SK-N-SH (cell line): Measurements from ENCODE around the gene AKT1S1. TPM values are rescaled to one million over a fixed set of nuclear protein-coding genes. Genes with fewer than 3 reads are reported as not detected.

ENCODE experiments used
- CTCF ChIA-PET: fragments of 300-600, 350-600 bp; formaldehyde crosslinking; extraction: SDS; loops from one replicate; lab custom pipeline; 2021; lab: Yijun Ruan, JAX
- POLR2A ChIA-PET: fragments of 350-600 bp; sonication (Branson Sonifier 250); formaldehyde crosslinking; extraction: SDS; loops from one replicate; lab custom pipeline; 2020; ENCODE audit warnings: antibody characterized with exemption, inconsistent platforms; lab: Yijun Ruan, JAX
- DNase-seq: peaks from one replicate; pipeline ENCODE4 v3.0.0; 2012
- H2AFZ ChIP-seq: fragments of 200-600 bp; sonication (generic); 2 replicates; pipeline ENCODE4 v1.8.1; 2016; ENCODE audit warnings: antibody characterized with exemption, mild to moderate bottlenecking, low read depth
- H3F3A ChIP-seq: fragments of 200-600 bp; sonication (generic); replicated peaks from 2 replicates; pipeline ENCODE3; 2016; ENCODE audit warnings: antibody characterized with exemption, mild to moderate bottlenecking; ENCODE audit not compliant: insufficient read depth
- H3K27ac ChIP-seq, 2 experiments: fragments of 200-500 bp in 1 of 2; fragments of 200-600 bp in 1 of 2; sonication (Bioruptor generic) in 1 of 2; sonication (generic), shearing (Covaris generic) in 1 of 2; 2 replicates each; pipeline versions ENCODE4 v1.5.1 to v1.6.1; 2014 to 2016; ENCODE audit warnings: low read depth in 2 of 2, inconsistent platforms in 1 of 2, low read length in 1 of 2, mild to moderate bottlenecking in 1 of 2, mixed read lengths in 1 of 2
- H3K27me3 ChIP-seq: fragments of 200-600 bp; sonication (generic), shearing (Covaris generic); 2 replicates; pipeline ENCODE4 v1.6.1; 2016; ENCODE audit warnings: mixed run types; ENCODE audit not compliant: insufficient read depth
- H3K36me3 ChIP-seq, 2 experiments: fragments of 200-500 bp in 1 of 2; fragments of 200-600 bp in 1 of 2; sonication (Bioruptor generic) in 1 of 2; sonication (generic) in 1 of 2; replicated peaks in 1 of 2; 2 replicates each; pipeline versions ENCODE3 to v1.5.1; 2014 to 2016; ENCODE audit warnings: low read length in 1 of 2, mild to moderate bottlenecking in 1 of 2; ENCODE audit not compliant: insufficient read depth in 2 of 2, control insufficient read depth in 1 of 2
- H3K4me1 ChIP-seq, 2 experiments: fragments of 200-500 bp in 1 of 2; fragments of 200-600 bp in 1 of 2; sonication (Bioruptor generic) in 1 of 2; sonication (generic), shearing (Covaris generic) in 1 of 2; 2 replicates each; pipeline versions ENCODE4 v1.5.1 to v1.6.1; 2014 to 2016; ENCODE audit warnings: low read depth in 1 of 2, low read length in 1 of 2, mixed run types in 1 of 2; ENCODE audit not compliant: insufficient read depth in 2 of 2, control insufficient read depth in 1 of 2
- H3K4me2 ChIP-seq: fragments of 200-600 bp; sonication (generic), shearing (Covaris generic); 2 replicates; pipeline ENCODE4 v1.6.1; 2017; ENCODE audit warnings: mixed run types
- H3K4me3 ChIP-seq, 2 experiments: fragments of 200-500 bp in 1 of 2; fragments of 200-600 bp in 1 of 2; sonication (Bioruptor generic) in 1 of 2; sonication (generic), shearing (Covaris generic) in 1 of 2; 2 replicates each; pipeline versions ENCODE4 v1.5.1 to v1.8.1; 2014 to 2016; ENCODE audit warnings: low read depth in 2 of 2, inconsistent platforms in 1 of 2, low read length in 1 of 2, mild to moderate bottlenecking in 1 of 2, mixed read lengths in 1 of 2, moderate library complexity in 1 of 2
- H3K79me2 ChIP-seq: fragments of 200-600 bp; sonication (generic); 2 replicates; pipeline ENCODE4 v1.8.1; 2017; ENCODE audit warnings: mild to moderate bottlenecking; ENCODE audit not compliant: insufficient read depth
- H3K9ac ChIP-seq: fragments of 200-600 bp; sonication (generic); 2 replicates; pipeline ENCODE4 v1.6.1; 2017; ENCODE audit warnings: mixed run types
- H3K9me2 ChIP-seq: fragments of 200-600 bp; sonication (generic); 2 replicates; pipeline ENCODE4 v1.6.1; 2017; ENCODE audit warnings: mixed run types
- H3K9me3 ChIP-seq: fragments of 200-600 bp; sonication (generic); 2 replicates; pipeline ENCODE4 v1.6.1; 2017; ENCODE audit warnings: mixed run types, mild to moderate bottlenecking, moderate library complexity
- H4K20me1 ChIP-seq: fragments of 200-600 bp; sonication (generic); 2 replicates; pipeline ENCODE4 v1.6.1; 2017; ENCODE audit warnings: mild to moderate bottlenecking, mixed run types; ENCODE audit not compliant: insufficient read depth
- ELF1 ChIP-seq: IDR thresholded peaks from 2 replicates; pipeline ENCODE4 v1.4.0; 2012
- EP300 ChIP-seq, 2 experiments: IDR thresholded peaks; 2 replicates each; pipeline versions ENCODE4 v1.4.0 to v1.6.1; 2012; ENCODE audit warnings: borderline replicate concordance in 1 of 2, low read depth in 1 of 2, low read length in 1 of 2
- FOXJ3 ChIP-seq: sonication (generic); formaldehyde crosslinking; IDR thresholded peaks from 2 replicates; pipeline ENCODE4 v1.5.1; 2020; ENCODE audit warnings: mild to moderate bottlenecking, missing genetic modification reagents
- GABPA ChIP-seq: IDR thresholded peaks from 2 replicates; pipeline ENCODE4 v1.4.0; 2012; ENCODE audit warnings: low read depth, mild to moderate bottlenecking
- GATA2 ChIP-seq: sonication (generic); formaldehyde crosslinking; IDR thresholded peaks from 2 replicates; pipeline ENCODE4 v1.5.0; 2020; ENCODE audit warnings: mild to moderate bottlenecking, missing genetic modification reagents
- JUND ChIP-seq: IDR thresholded peaks from 2 replicates; pipeline ENCODE4 v1.4.0; 2012
- NFIC ChIP-seq: IDR thresholded peaks from 2 replicates; pipeline ENCODE4 v1.4.0; 2012; ENCODE audit warnings: borderline replicate concordance
- POLR2AphosphoS5 ChIP-seq: IDR thresholded peaks from 2 replicates; pipeline ENCODE4 v1.6.1; 2012; ENCODE audit warnings: low read depth, low read length
- RCOR1 ChIP-seq: fragments of 150-350 bp; IDR thresholded peaks from 2 replicates; pipeline ENCODE4 v1.6.1; 2017; ENCODE audit warnings: antibody characterized with exemption, low read length
- RFX5 ChIP-seq: IDR thresholded peaks from 2 replicates; pipeline ENCODE4 v1.6.1; 2012; ENCODE audit warnings: mild to moderate bottlenecking, improper control_type of control experiment, low read length
- RXRA ChIP-seq: IDR thresholded peaks from 2 replicates; pipeline ENCODE4 v1.4.0; 2012; ENCODE audit warnings: low read depth, mild to moderate bottlenecking, borderline replicate concordance
- SIN3A ChIP-seq: IDR thresholded peaks from 2 replicates; pipeline ENCODE4 v1.6.1; 2012; ENCODE audit warnings: low read depth, mild to moderate bottlenecking, low read length, moderate library complexity, borderline replicate concordance
- TAF1 ChIP-seq: IDR thresholded peaks from 2 replicates; pipeline ENCODE4 v1.6.1; 2012; ENCODE audit warnings: low read depth, mild to moderate bottlenecking, low read length, moderate library complexity, borderline replicate concordance
- TCF12 ChIP-seq: IDR thresholded peaks from 2 replicates; pipeline ENCODE4 v1.4.0; 2012
- TEAD4 ChIP-seq: IDR thresholded peaks from 2 replicates; pipeline ENCODE4 v1.4.0; 2012; ENCODE audit warnings: mild to moderate bottlenecking, borderline replicate concordance; ENCODE audit not compliant: insufficient read depth
- YY1 ChIP-seq: IDR thresholded peaks from 2 replicates; pipeline ENCODE4 v1.4.0; 2012; ENCODE audit warnings: low read depth, mild to moderate bottlenecking
- WGBS: methylation state at CpG from one replicate; pipeline ENCODE4 v1.1.6; 2017; ENCODE audit warnings: low lambda C conversion rate; 5-methylcytosine and 5-hydroxymethylcytosine counted together
- polyA plus RNA-seq, 3 experiments: library from polyadenylated mRNA; depleted of rRNA; stranded (reverse); fragments of >200 nt; gene quantifications; 2 replicates each; pipeline ENCODE4 v1.2.3, GENCODE V29; 2012
- TF ChIP-seq, protein P1 (sequence below): IDR thresholded peaks from 2 replicates; pipeline ENCODE4 v1.4.0; 2012; ENCODE audit warnings: low read depth
- TF ChIP-seq, protein P2 (sequence below): IDR thresholded peaks from 2 replicates; pipeline ENCODE4 v1.6.1; 2012; ENCODE audit warnings: mild to moderate bottlenecking, low read depth, low read length, moderate library complexity

AKT1S1 gene
- polyA plus RNA-seq, 1 of the 3 experiments (the other 2 are of a cell fraction), result 63.7 TPM

DNA sequence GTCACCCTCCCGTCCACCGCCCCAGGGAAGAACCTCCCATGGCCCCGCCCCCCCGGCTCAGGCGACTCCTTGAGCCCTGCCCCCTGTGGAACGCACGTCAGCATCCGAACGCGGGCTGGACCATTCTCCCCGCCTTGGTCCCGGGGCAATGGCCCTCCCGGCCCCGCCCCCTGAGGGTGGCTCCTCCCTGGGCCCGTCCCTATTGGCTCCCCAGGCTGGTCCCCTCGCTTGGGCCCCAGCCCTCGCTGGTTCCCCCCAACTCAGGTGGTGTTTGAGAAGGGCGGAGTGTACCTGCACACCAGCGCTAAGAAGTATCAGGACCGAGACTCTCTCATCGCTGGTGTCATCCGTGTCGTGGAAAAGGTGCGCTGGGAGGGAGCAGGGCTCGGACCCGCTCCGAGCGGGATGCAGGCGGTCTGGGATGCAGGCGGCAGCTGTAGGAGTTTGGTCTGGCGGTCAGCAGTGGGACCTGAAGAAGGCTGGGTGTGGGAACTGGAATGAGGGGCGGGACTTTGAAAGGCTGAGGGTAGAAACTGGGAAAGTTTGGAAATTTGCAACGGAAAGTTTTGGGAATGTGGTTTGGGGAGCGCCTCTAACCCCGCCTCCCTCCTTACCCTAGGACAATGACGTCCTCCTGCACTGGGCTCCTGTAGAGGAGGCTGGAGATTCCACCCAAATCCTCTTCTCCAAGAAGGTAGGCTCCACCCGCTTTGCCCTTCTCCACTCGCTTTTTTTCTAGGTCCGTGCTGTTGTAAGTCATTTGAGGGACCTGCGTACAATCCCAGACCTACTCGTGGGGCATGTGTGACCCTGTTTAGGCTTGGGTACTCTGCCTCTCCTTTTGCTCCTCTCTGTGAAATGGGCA is 956 bp upstream of the AKT1S1 start:
- CTCF ChIA-PET, result interaction anchor here (0.6 to 1.1 kb wide), 4 partner anchors 11 to 135 kb away, joined by 3 to 6 read pairs (median 4); no protein-coding TSS in a partner anchor
- POLR2A ChIA-PET, result interaction anchor here (0.7 to 3.5 kb wide), 5 partner anchors 10 to 236 kb away, joined by 3 to 22 read pairs (median 9); partner anchors contain the start of genes FUZ, PNKP, PTOV1 and SCAF1
- H3K4me1 ChIP-seq, result peaks cover 7 to 23% of the 10 kb centered on the region in 2 experiments; a peak in 3 of 4 replicates

DNA sequence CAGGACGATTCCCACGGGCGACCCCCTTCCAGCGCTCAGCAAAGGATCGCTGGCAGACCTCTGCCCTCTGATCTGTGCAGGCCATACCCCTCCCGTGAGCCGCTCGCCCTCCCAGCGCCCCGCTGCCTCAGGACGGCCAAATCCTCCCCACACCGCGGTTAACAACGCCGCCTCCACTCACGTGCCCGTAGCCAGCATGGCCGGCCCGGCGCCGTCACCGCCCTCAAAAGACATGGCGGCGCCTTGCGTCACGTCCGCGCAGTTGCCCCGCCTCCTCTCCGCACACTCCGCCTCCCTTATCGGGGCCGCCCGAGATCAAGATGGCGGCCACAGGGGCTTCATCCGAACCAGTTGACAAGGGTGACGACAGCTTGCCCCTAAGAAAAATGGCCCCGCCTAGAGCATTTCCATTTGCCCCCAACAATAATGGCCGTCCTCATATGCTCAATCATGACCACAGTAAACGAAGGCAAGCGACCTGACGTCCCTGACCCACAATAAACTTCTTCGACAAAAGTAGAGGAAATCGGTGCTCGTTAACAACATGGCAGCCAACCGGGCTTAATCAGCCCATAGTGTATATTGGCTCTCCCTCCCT is 634 bp downstream of the AKT1S1 start:
- H3K4me3 ChIP-seq, result peak overlapping the region; percentile 74 to 99
- CTCF ChIA-PET, result interaction anchor here (0.6 to 1.1 kb wide), 4 partner anchors 13 to 414 kb away, joined by 3 to 6 read pairs (median 4); no protein-coding TSS in a partner anchor
- H3K9me2 ChIP-seq, result no peaks in the 10 kb centered on the region
- peak overlapping the region; percentile 97 for H3K9ac ChIP-seq
- peak; percentile 85 for DNase-seq
- no peaks in the 10 kb centered on the region for H3K9me3 ChIP-seq
- peaks cover 7 to 25% of the 10 kb centered on the region in 2 experiments; a peak in 3 of 4 replicates for H3K4me1 ChIP-seq
- H3K27ac ChIP-seq, result peak overlapping the region; percentile 96 to 99
- POLR2A ChIA-PET, result interaction anchor here (0.6 to 3.5 kb wide), 9 partner anchors 8 to 269 kb away, joined by 3 to 22 read pairs (median 8); partner anchors contain the start of genes FUZ, NUP62, PNKP and PTOV1
- no peaks in the 10 kb centered on the region for H4K20me1 ChIP-seq
- H3K4me2 ChIP-seq, result peak overlapping the region; percentile 95
- no peaks in the 10 kb centered on the region for H3K27me3 ChIP-seq
- peaks cover 50% of the 10 kb centered on the region for H3K79me2 ChIP-seq
- peaks cover 21 to 41% of the 10 kb centered on the region in 2 experiments for H3K36me3 ChIP-seq
- WGBS, result 1% methylated on average over 38 of the region's 46 CpGs
- peak overlapping the region; percentile 83; the same call in 1 of the 2 replicates for H2AFZ ChIP-seq
- H3F3A ChIP-seq, result no peaks in the 10 kb centered on the region
- TF ChIP-seq TCF12 (0 out of 2 replicates have a peak, but pooled peaks have one; percentile 11), YY1 (peak; percentile 98), JUND (no peak), RCOR1 (no peak), EP300 (IDR thresholded peaks at IDR 0.05; ENCODE audit: borderline replicate concordance in 1 of 2, low read depth in 1 of 2, low read length in 1 of 2) (no peak), ELF1 (peak; percentile 59; the same call in 1 of the 2 replicates), TEAD4 (no peak), SIN3A (no peak; the same call in 1 of the 2 replicates), POLR2AphosphoS5 (no peak; the same call in 1 of the 2 replicates), TAF1 (peak; percentile 68), GABPA (peak; percentile 71), FOXJ3 (no peak; the same call in 1 of the 2 replicates), GATA2 (no peak)
- TF ChIP-seq, protein P1, sequence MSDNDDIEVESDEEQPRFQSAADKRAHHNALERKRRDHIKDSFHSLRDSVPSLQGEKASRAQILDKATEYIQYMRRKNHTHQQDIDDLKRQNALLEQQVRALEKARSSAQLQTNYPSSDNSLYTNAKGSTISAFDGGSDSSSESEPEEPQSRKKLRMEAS, result peak; percentile 77

More for the DNA sequence above, 956 bp upstream of the AKT1S1 start:
- H3K4me2 ChIP-seq, result peak overlapping the region; percentile 97
- H3K9me2 ChIP-seq, result no peaks in the 10 kb centered on the region
- TF ChIP-seq, protein P2, sequence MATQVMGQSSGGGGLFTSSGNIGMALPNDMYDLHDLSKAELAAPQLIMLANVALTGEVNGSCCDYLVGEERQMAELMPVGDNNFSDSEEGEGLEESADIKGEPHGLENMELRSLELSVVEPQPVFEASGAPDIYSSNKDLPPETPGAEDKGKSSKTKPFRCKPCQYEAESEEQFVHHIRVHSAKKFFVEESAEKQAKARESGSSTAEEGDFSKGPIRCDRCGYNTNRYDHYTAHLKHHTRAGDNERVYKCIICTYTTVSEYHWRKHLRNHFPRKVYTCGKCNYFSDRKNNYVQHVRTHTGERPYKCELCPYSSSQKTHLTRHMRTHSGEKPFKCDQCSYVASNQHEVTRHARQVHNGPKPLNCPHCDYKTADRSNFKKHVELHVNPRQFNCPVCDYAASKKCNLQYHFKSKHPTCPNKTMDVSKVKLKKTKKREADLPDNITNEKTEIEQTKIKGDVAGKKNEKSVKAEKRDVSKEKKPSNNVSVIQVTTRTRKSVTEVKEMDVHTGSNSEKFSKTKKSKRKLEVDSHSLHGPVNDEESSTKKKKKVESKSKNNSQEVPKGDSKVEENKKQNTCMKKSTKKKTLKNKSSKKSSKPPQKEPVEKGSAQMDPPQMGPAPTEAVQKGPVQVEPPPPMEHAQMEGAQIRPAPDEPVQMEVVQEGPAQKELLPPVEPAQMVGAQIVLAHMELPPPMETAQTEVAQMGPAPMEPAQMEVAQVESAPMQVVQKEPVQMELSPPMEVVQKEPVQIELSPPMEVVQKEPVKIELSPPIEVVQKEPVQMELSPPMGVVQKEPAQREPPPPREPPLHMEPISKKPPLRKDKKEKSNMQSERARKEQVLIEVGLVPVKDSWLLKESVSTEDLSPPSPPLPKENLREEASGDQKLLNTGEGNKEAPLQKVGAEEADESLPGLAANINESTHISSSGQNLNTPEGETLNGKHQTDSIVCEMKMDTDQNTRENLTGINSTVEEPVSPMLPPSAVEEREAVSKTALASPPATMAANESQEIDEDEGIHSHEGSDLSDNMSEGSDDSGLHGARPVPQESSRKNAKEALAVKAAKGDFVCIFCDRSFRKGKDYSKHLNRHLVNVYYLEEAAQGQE, result 0 out of 2 replicates have a peak, but pooled peaks have one; percentile 4
- no peak for TF ChIP-seq TAF1
- TF ChIP-seq, protein P1, result 0 out of 2 replicates have a peak, but pooled peaks have one; percentile 38
- TF ChIP-seq RXRA, result no peak
- TF ChIP-seq RFX5, result peak; percentile 55; the same call in 1 of the 2 replicates
- no peak for TF ChIP-seq NFIC
- H3K4me3 ChIP-seq, result peak overlapping the region; percentile 98 to 99
- DNase-seq, result peak; percentile 98
- no peaks in the 10 kb centered on the region for H3F3A ChIP-seq
- H3K9me3 ChIP-seq, result no peaks in the 10 kb centered on the region
- H3K9ac ChIP-seq, result peak overlapping the region; percentile 97
- H3K36me3 ChIP-seq, result peaks cover 37 to 48% of the 10 kb centered on the region in 2 experiments
- peaks cover 49% of the 10 kb centered on the region for H3K79me2 ChIP-seq
- H3K27ac ChIP-seq, result peak overlapping the region; percentile 96 to 99
- no peaks in the 10 kb centered on the region for H4K20me1 ChIP-seq
- peak overlapping the region; percentile 84 for H2AFZ ChIP-seq
- WGBS, result 15% methylated on average over 30 of the region's 41 CpGs
- H3K27me3 ChIP-seq, result no peaks in the 10 kb centered on the region
